Measurements from ENCODE around the gene PLCD1.
"Not testable (repeated sequence)": the region's sequence is repeated elsewhere in the genome, so short reads cannot be mapped to it uniquely, and the experiment has no call there.

PLCD1 gene

DNA sequence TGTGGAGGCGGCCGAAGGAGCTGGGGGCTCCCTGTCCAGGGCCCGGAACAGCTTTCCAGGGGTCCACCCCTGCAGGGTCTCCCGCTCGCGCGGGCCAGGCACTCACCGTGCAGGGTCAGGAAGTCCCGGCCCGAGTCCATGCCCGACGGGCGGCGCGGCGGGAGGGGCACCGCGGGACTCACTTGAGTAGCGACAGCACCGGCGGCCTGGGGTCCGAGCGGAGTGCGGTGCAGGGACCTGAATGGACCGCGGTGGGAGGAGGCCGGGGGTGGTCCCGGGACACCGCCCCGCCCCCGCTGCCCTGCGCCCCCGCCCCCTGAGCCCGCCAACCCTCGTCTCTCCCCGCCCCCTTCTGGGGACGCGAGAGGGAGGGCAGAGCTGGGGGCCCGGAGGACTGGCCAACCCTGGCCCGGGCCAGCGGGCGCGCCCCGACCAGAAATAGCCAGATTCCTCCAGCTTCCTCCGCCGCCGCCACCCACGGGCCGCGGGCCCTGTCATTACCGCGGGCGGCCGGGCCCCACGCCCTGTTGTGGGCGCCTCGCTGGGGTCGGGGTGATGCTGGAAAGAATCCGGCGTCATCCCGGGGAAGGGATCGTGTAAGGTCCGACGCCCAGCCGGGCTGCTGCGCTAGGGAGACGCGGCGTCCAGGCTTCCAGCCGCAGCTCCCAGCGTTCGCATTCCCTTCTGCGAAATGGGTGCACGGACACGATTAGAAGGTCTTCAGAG lies at the start of gene PLCD1:
Gene PLCD1 (minus strand): TSS at position 243 of the 726 bp plus-strand sequence. CDS start 103 bp downstream, at position 140.
- H3K9ac ChIP-seq (ENCODE audit: low read length), result peak within 1 kb of the TSS; percentile 39
- H3K4me1 ChIP-seq (ENCODE audit: insufficient read depth, low read length), result peaks cover 24% of the 10 kb centered on the region
- peak within 1 kb of the TSS; percentile 56 to 66 for H3K4me3 ChIP-seq (ENCODE audit: low read depth in 1 of 2, low read length in 2 of 2)
- no peaks in the 10 kb centered on the region for H3K27me3 ChIP-seq (ENCODE audit: control insufficient read depth in 1 of 2, insufficient read depth in 2 of 2, low read length in 2 of 2)
- no peaks in the 10 kb centered on the region for H3K9me3 ChIP-seq (ENCODE audit: low read length)
- peak within 1 kb of the TSS; percentile 58 for H3K27ac ChIP-seq (ENCODE audit: low read depth, low read length)
- H3K36me3 ChIP-seq (ENCODE audit: insufficient read depth, low read length), result no peaks in the 10 kb centered on the region

DNA sequence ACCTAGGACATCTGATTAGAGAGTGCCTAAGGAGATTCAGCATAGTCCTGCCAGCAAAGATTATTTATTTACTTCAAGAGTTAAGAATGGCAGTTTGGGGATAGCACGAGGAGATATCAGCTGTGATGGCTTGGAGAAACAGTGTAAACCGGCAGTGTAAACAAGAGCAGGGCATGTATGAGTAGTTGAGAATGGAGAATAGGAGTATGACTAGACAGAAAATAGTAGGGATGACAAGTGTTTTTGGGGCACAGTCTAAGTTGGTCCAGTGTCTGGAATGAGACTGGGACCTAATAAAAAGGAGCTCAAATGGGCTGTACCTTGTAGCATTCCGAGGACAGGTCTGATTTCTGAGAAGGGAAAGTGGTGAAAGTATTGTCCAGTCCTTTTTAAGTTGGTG lies 47.6 kb upstream of the PLCD1 start:
- not testable (repeated sequence) for H3K9ac ChIP-seq (ENCODE audit: low read length); H3K4me3 ChIP-seq (ENCODE audit: low read depth in 1 of 2, low read length in 2 of 2); H3K9me3 ChIP-seq (ENCODE audit: low read length); H3K27ac ChIP-seq (ENCODE audit: low read depth, low read length); H3K4me1 ChIP-seq (ENCODE audit: insufficient read depth, low read length); H3K27me3 ChIP-seq (ENCODE audit: control insufficient read depth in 1 of 2, insufficient read depth in 2 of 2, low read length in 2 of 2); H3K36me3 ChIP-seq (ENCODE audit: insufficient read depth, low read length)

DNA sequence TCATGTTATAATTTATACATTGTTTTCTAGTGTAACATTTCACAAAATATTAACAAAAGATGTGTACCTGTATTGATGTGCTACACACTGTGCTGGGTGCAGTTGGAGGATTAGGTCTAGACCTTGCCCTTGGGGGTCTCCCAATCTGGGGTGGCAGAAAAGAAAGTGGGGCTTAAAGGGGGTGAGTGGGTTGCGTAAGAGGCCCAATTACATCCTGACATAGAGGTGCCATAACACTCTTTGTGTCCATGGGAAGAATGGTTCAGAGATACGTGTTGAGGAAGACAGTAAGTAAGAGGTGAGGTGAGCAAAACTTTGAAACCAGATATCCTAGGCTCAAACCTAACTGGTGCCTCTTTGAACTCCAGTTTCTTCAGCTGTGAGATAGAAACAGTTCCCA lies 40.6 kb upstream of the PLCD1 start:
- Histone ChIP-seq H3K4me1 (ENCODE audit: insufficient read depth, low read length) (no peaks in the 10 kb centered on the region), H3K9ac (ENCODE audit: low read length) (no peak overlapping the region), H3K9me3 (ENCODE audit: low read length) (no peaks in the 10 kb centered on the region), H3K4me3 (ENCODE audit: low read depth in 1 of 2, low read length in 2 of 2) (no peak overlapping the region), H3K27ac (ENCODE audit: low read depth, low read length) (no peak overlapping the region), H3K36me3 (ENCODE audit: insufficient read depth, low read length) (no peaks in the 10 kb centered on the region), H3K27me3 (ENCODE audit: control insufficient read depth in 1 of 2, insufficient read depth in 2 of 2, low read length in 2 of 2) (no peaks in the 10 kb centered on the region)

DNA sequence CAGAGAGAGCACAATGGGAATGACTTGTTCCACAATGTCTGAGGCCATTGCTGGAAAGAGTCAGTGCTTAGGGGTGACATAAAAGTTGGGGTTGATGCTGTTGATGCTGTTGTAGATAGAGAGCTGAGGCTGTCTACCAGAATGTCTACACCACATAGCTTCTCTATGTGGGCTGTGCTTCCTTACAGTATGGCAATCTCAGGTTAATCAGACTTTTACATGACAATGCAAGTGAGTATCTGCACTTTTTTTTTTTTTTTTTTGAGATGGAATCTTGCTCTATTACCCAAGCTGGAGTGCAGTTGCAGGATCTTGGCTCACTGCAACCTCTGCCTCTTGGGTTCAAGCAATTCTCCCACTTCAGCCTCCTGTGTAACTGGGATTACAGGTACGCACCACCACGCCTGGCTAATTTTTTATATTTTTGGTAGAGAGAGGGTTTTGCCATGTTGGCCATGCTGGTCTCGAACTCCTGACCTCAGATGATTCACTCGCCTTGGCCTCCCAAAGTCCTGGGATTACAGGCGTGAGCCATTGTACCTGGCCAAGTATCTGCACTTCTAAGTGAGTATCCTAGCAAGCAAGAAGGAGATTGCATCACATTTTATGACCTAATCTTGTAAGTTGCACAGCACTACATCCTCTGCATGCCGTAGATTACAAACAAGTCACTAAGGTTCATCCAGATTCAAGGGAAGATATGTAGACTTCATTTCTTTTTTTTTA lies 38.2 kb upstream of the PLCD1 start:
- H3K4me3 ChIP-seq (ENCODE audit: low read depth in 1 of 2, low read length in 2 of 2), result no peak overlapping the region

DNA sequence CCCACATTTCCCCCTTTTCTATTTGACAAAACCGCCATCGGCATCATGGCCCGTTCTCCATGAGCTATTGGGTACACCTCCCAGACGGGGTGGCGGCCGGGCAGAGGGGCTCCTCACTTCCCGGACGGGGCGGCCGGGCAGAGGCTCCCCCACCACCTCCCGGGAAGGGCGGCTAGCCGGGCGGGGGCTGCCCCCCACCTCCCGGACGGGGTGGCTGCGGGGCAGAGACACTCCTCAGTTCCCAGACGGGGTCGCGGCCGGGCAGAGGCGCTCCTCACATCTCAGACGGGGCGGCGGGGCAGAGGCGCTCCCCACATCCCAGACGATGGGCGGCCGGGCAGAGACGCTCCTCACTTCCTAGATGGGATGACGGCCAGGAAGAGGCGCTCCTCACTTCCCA lies 35.0 kb upstream of the PLCD1 start:
- H3K9me3 ChIP-seq (ENCODE audit: low read length); H3K36me3 ChIP-seq (ENCODE audit: insufficient read depth, low read length); H3K4me1 ChIP-seq (ENCODE audit: insufficient read depth, low read length); H3K27ac ChIP-seq (ENCODE audit: low read depth, low read length); H3K4me3 ChIP-seq (ENCODE audit: low read depth in 1 of 2, low read length in 2 of 2); H3K9ac ChIP-seq (ENCODE audit: low read length); H3K27me3 ChIP-seq (ENCODE audit: control insufficient read depth in 1 of 2, insufficient read depth in 2 of 2, low read length in 2 of 2): not testable (repeated sequence)

More for the DNA sequence above, 38.2 kb upstream of the PLCD1 start:
- no peaks in the 10 kb centered on the region for H3K4me1 ChIP-seq (ENCODE audit: insufficient read depth, low read length)
- H3K9me3 ChIP-seq (ENCODE audit: low read length), result no peaks in the 10 kb centered on the region
- H3K27ac ChIP-seq (ENCODE audit: low read depth, low read length), result no peak overlapping the region
- no peaks in the 10 kb centered on the region for H3K27me3 ChIP-seq (ENCODE audit: control insufficient read depth in 1 of 2, insufficient read depth in 2 of 2, low read length in 2 of 2)
- H3K9ac ChIP-seq (ENCODE audit: low read length), result no peak overlapping the region
- no peaks in the 10 kb centered on the region for H3K36me3 ChIP-seq (ENCODE audit: insufficient read depth, low read length)

DNA sequence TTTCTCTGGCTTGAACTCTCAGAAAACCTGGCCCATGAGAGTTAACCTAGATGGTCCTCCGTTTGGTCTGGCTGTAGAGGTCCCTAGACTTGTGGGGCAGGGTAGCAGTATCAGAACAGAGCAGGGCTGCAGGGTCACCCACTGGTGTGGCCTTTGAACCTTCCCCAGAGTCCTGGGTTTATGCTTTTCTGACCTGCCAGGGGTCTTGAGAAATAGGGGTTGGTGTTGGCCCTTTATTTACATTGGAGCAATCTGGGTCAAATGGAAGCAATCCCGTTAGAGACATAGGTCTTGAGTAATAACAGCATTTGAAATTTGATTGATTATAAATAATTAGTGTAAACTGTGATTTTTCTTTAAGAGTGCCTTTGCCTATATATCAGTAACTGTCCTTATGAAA lies 33.4 kb upstream of the PLCD1 start:
- no peaks in the 10 kb centered on the region for H3K4me1 ChIP-seq (ENCODE audit: insufficient read depth, low read length)
- H3K4me3 ChIP-seq (ENCODE audit: low read depth in 1 of 2, low read length in 2 of 2), result no peak overlapping the region
- H3K27me3 ChIP-seq (ENCODE audit: control insufficient read depth in 1 of 2, insufficient read depth in 2 of 2, low read length in 2 of 2), result no peaks in the 10 kb centered on the region
- no peak overlapping the region for H3K27ac ChIP-seq (ENCODE audit: low read depth, low read length)
- H3K36me3 ChIP-seq (ENCODE audit: insufficient read depth, low read length), result no peaks in the 10 kb centered on the region
- H3K9ac ChIP-seq (ENCODE audit: low read length), result no peak overlapping the region
- H3K9me3 ChIP-seq (ENCODE audit: low read length), result no peaks in the 10 kb centered on the region

DNA sequence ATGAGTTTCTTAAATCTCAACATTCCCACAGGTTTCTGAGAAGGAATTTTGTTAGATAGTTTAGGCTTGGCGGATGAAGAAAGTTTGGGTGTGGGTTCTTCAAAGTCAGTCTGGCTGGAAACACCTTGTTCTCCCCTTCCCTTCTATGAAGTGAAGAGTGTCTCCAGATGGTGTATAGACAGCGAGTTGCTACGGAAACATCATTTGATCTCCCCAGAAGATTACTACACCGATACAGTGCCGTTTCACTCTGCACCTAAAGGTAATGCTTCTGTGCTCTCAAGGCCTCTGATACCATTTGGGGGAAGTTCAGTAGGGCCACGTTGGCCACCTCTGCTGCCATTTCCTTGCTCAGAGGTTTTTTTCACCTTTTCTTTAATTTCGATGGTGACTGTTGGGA lies 30.1 kb upstream of the PLCD1 start:
- Histone ChIP-seq H3K27me3 (ENCODE audit: control insufficient read depth in 1 of 2, insufficient read depth in 2 of 2, low read length in 2 of 2) (no peaks in the 10 kb centered on the region), H3K9ac (ENCODE audit: low read length) (no peak overlapping the region), H3K9me3 (ENCODE audit: low read length) (no peaks in the 10 kb centered on the region), H3K36me3 (ENCODE audit: insufficient read depth, low read length) (no peaks in the 10 kb centered on the region), H3K4me3 (ENCODE audit: low read depth in 1 of 2, low read length in 2 of 2) (no peak overlapping the region), H3K4me1 (ENCODE audit: insufficient read depth, low read length) (no peaks in the 10 kb centered on the region), H3K27ac (ENCODE audit: low read depth, low read length) (no peak overlapping the region)

DNA sequence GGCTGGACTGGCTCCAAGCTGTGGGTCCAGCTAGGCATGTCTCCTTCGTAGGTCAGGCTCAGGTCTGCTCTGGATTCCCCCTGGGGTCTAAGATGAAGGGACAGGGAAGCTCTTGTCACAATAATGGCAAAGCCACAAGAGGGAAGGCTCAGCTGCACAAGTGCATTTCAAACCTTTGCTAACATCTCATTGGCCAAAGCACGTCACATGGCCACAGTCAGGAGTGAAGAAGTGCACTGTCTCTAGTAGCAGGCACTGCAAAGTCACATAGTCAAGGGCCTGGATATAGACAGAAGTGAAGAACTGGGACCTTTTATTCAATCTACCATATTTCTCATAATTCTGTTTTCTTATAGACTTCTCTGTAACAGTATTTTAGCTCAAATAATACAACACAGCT lies 29.7 kb upstream of the PLCD1 start:
- H3K36me3 ChIP-seq (ENCODE audit: insufficient read depth, low read length), result no peaks in the 10 kb centered on the region
- no peaks in the 10 kb centered on the region for H3K27me3 ChIP-seq (ENCODE audit: control insufficient read depth in 1 of 2, insufficient read depth in 2 of 2, low read length in 2 of 2)
- no peak overlapping the region for H3K9ac ChIP-seq (ENCODE audit: low read length)
- no peaks in the 10 kb centered on the region for H3K9me3 ChIP-seq (ENCODE audit: low read length)
- H3K4me3 ChIP-seq (ENCODE audit: low read depth in 1 of 2, low read length in 2 of 2), result no peak overlapping the region
- H3K27ac ChIP-seq (ENCODE audit: low read depth, low read length), result no peak overlapping the region
- H3K4me1 ChIP-seq (ENCODE audit: insufficient read depth, low read length), result no peaks in the 10 kb centered on the region

DNA sequence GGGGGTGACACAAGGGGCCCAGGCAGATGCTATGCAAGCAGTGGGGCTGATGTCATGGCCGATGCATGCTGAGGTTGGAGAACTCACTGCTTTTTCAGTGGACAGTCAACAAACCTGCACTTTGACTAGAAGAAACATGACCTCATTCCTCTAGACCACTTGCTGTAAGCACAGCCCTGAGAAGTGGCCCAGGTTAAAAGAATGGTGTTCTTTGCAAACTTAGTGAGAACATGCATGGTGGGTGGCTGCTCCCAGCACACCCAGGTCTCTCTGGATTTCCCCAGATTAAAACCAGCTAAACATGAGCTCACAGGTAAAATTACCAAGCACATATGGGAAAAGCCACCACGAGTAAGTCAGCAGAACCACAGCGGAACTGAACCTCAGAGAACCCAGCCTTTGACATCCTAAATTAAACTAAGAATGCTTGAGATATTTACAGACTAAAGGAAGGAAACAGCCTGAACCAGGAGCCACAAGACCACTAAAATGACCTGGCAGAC lies 25.1 kb upstream of the PLCD1 start:
- no peak overlapping the region for H3K9ac ChIP-seq (ENCODE audit: low read length)
- H3K36me3 ChIP-seq (ENCODE audit: insufficient read depth, low read length), result no peaks in the 10 kb centered on the region
- H3K27me3 ChIP-seq (ENCODE audit: control insufficient read depth in 1 of 2, insufficient read depth in 2 of 2, low read length in 2 of 2), result no peaks in the 10 kb centered on the region
- no peak overlapping the region for H3K27ac ChIP-seq (ENCODE audit: low read depth, low read length)
- no peak overlapping the region for H3K4me3 ChIP-seq (ENCODE audit: low read depth in 1 of 2, low read length in 2 of 2)
- no peaks in the 10 kb centered on the region for H3K9me3 ChIP-seq (ENCODE audit: low read length)
- no peaks in the 10 kb centered on the region for H3K4me1 ChIP-seq (ENCODE audit: insufficient read depth, low read length)

DNA sequence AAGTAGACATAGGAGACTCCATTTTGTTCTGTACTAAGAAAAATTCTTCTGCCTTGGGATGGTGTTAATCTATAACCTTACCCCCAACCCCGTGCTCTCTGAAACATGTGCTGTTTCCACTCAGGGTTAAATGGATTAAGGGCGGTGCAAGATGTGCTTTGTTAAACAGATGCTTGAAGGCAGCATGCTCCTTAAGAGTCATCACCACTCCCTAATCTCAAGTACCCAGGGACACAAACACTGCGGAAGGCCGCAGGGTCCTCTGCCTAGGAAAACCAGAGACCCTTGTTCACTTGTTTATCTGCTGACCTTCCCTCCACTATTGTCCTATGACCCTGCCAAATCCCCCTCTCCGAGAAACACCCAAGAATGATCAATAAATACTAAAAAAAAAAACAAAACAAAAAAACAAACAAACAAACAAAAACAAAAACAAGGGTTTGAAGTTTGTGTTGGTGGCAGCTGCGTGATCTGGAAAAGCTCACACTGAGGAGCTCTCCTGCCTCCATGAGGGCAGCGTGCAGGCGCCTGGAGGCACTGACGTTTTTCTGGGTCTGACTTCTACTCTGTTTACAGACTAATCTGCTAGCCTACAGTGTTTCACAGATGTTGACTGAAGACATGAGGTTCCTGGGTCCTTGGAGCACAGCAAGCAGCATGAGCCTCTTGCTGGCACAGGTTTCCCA lies 24.5 kb upstream of the PLCD1 start:
- not testable (repeated sequence) for H3K36me3 ChIP-seq (ENCODE audit: insufficient read depth, low read length); H3K27ac ChIP-seq (ENCODE audit: low read depth, low read length); H3K27me3 ChIP-seq (ENCODE audit: control insufficient read depth in 1 of 2, insufficient read depth in 2 of 2, low read length in 2 of 2); H3K9ac ChIP-seq (ENCODE audit: low read length); H3K9me3 ChIP-seq (ENCODE audit: low read length); H3K4me1 ChIP-seq (ENCODE audit: insufficient read depth, low read length); H3K4me3 ChIP-seq (ENCODE audit: low read depth in 1 of 2, low read length in 2 of 2)

DNA sequence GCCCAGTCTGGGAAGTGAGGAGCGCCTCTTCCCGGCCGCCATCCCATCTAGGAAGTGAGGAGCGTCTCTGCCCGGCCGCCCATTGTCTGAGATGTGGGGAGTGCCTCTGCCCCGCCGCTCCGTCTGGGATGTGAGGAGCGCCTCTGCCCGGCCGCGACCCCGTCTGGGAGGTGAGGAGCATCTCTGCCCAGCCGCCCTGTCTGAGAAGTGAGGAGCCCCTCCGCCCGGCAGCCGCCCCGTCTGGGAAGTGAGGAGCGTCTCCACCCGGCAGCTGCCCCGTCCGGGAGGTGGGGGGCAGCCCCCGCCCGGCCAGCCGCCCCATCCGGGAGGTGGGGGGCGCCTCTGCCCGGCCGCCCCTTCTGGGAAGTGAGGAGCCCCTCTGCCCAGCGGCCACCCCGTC lies 23.8 kb upstream of the PLCD1 start:
- not testable (repeated sequence) for H3K4me3 ChIP-seq (ENCODE audit: low read depth in 1 of 2, low read length in 2 of 2); H3K27me3 ChIP-seq (ENCODE audit: control insufficient read depth in 1 of 2, insufficient read depth in 2 of 2, low read length in 2 of 2); H3K9me3 ChIP-seq (ENCODE audit: low read length); H3K27ac ChIP-seq (ENCODE audit: low read depth, low read length); H3K4me1 ChIP-seq (ENCODE audit: insufficient read depth, low read length); H3K9ac ChIP-seq (ENCODE audit: low read length); H3K36me3 ChIP-seq (ENCODE audit: insufficient read depth, low read length)
